Measurements from ENCODE around the gene GNMT. TPM values are rescaled to one million over a fixed set of nuclear protein-coding genes. Genes with fewer than 3 reads are reported as not detected.

The GNMT gene
- total and polyA plus RNA-seq, 4 donors = 1.0 to 4.5 (median 2.2) TPM

- Histone ChIP-seq H3K36me3 (ENCODE audit: control insufficient read depth in 4 of 4, insufficient read depth in 4 of 4, low read length in 4 of 4) (no peaks in the 10 kb centered on the region), H3K9ac (ENCODE audit: insufficient read depth in 1 of 2, low read length in 2 of 2) (no peak overlapping the region), H3K9me3 (ENCODE audit: control insufficient read depth in 4 of 4, insufficient read depth in 3 of 4, low read length in 3 of 4) (no peaks in the 10 kb centered on the region), H3K4me1 (ENCODE audit: control insufficient read depth in 5 of 5, insufficient read depth in 5 of 5, low read length in 5 of 5) (peaks cover 9 to 39% (median 24%) of the 10 kb centered on the region in 5 donors), H3K27me3 (ENCODE audit: control insufficient read depth in 3 of 3, insufficient read depth in 3 of 3, low read length in 2 of 3) (no peaks in the 10 kb centered on the region), H3K4me3 (no peak overlapping the region), H3K27ac (ENCODE audit: low read depth in 1 of 2, low read length in 1 of 2) (no peak overlapping the region)
- TF ChIP-seq CTCF (IDR thresholded peaks at IDR 0.05; ENCODE audit: control extremely low read depth, extremely low read depth) = no peak
- ATAC-seq (ENCODE audit: insufficient read depth, low FRiP score) (no peak), DNase-seq (no peak)
- 75 to 90% methylated on average over 5 of the region's 5 CpGs for WGBS, 2 donors
Observed at GRCh38 chr6:42981836-42982235, 21.3 kb downstream of the GNMT start.

DNA sequence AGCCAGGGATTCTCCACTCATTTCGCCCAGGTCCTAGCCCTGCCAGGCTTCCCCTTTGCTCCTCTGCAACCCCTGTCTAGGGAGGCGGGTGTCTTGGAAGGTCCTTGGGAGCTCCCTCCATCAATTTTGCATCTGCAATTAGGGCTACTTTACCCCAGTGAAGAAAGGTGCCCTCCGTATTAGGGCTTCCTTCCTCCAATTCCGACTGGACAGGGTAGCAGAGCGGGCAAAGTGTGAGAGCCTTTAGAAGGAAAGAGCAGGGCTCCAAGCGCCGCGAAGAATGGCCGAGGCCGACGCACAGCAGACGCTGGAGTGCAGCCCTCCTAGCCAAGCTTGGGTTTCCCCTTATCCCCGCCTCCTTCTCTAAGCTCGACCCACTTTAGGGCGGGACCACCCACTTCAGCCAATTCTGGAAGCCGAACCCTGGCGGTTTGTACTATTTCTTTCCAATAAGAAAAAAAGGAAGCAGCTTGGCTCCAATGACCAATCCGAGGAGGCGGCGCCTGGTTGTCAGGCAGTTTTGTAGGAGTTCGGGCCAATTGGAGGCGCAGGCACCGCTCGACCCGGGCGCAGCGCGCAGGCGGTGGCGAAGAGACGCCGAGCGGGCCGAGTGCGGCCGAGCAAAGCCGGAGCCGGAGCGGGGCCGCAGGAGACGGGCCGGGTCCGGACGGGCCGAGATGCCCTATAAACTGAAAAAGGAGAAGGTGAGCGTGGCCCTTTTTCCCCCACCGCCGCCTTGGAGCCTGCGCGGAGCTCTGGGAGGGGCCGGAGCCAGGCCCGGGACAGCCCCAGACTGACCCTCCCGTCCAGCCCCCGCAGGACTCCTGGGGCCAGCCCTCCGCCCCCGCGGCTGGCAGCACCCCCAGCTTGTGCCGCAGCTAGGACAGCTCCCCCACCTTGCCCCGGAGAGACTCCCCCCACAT lies 23.7 kb downstream of the GNMT start, which contains the start of gene PPP2R5D:
Gene PPP2R5D, plus strand, starts transcription at position 570 of the 923 bp plus-strand sequence. Its CDS starts 108 bp downstream, at position 678.
- Histone ChIP-seq H3K27ac (ENCODE audit: low read depth in 1 of 2, low read length in 1 of 2) (peak within 1 kb of the TSS; percentile 80 to 86), H3K9ac (ENCODE audit: insufficient read depth in 1 of 2, low read length in 2 of 2) (peak within 1 kb of the TSS; percentile 77 to 87), H3K4me3 (peak within 1 kb of the TSS; percentile 71), H3K4me1 (ENCODE audit: control insufficient read depth in 5 of 5, insufficient read depth in 5 of 5, low read length in 5 of 5) (peaks cover 8 to 45% (median 26%) of the 10 kb centered on the region in 5 donors), H3K9me3 (ENCODE audit: control insufficient read depth in 4 of 4, insufficient read depth in 3 of 4, low read length in 3 of 4) (no peaks in the 10 kb centered on the region), H3K27me3 (ENCODE audit: control insufficient read depth in 3 of 3, insufficient read depth in 3 of 3, low read length in 2 of 3) (no peaks in the 10 kb centered on the region), H3K36me3 (ENCODE audit: control insufficient read depth in 4 of 4, insufficient read depth in 4 of 4, low read length in 4 of 4) (peaks cover 0 to 4% (median 2%) of the 10 kb centered on the region in 4 donors)
- peak; percentile 95 for ATAC-seq (ENCODE audit: insufficient read depth, low FRiP score)
- DNase-seq = peak; percentile 98 to 100 (median 99)
- no peak for TF ChIP-seq CTCF (IDR thresholded peaks at IDR 0.05; ENCODE audit: control extremely low read depth, extremely low read depth)
- 1% methylated on average over 40 to 59 of the region's 59 CpGs for WGBS, 2 donors

- Histone ChIP-seq H3K4me1 (ENCODE audit: control insufficient read depth in 5 of 5, insufficient read depth in 5 of 5, low read length in 5 of 5) (peaks cover under 1 to 38% (median 23%) of the 10 kb centered on the region in 5 donors), H3K4me3 (peak overlapping the region; percentile 71), H3K27ac (ENCODE audit: low read depth in 1 of 2, low read length in 1 of 2) (peak overlapping the region; percentile 80 to 86), H3K9ac (ENCODE audit: insufficient read depth in 1 of 2, low read length in 2 of 2) (peak overlapping the region; percentile 54 to 77), H3K9me3 (ENCODE audit: control insufficient read depth in 4 of 4, insufficient read depth in 3 of 4, low read length in 3 of 4) (no peaks in the 10 kb centered on the region), H3K36me3 (ENCODE audit: control insufficient read depth in 4 of 4, insufficient read depth in 4 of 4, low read length in 4 of 4) (peaks cover 0 to 9% (median 6%) of the 10 kb centered on the region in 4 donors), H3K27me3 (ENCODE audit: control insufficient read depth in 3 of 3, insufficient read depth in 3 of 3, low read length in 2 of 3) (no peaks in the 10 kb centered on the region)
- DNase-seq = peak; percentile 30 to 58 (median 52)
- 13% methylated on average over 13 of the region's 13 CpGs for WGBS, 2 donors
- no peak for TF ChIP-seq CTCF (IDR thresholded peaks at IDR 0.05; ENCODE audit: control extremely low read depth, extremely low read depth)
- ATAC-seq (ENCODE audit: insufficient read depth, low FRiP score) = no peak
Observed at GRCh38 chr6:42984924-42985475, 24.4 kb downstream of the GNMT start.
